Activated CD8-positive, alpha-beta memory T cell treated with anti-CD3 and anti-CD28 coated beads for 36 hours (primary cell): ENCODE data around the gene NGEF. TPM values are rescaled to one million over a fixed set of nuclear protein-coding genes. Genes with fewer than 3 reads are reported as not detected.

Experiments
- CTCF ChIA-PET: fragments of 350-600 bp; sonication (Branson Sonifier 250); formaldehyde crosslinking; loops from one replicate; lab custom pipeline; 2021; ENCODE audit warnings: antibody characterized with exemption; lab: Charles Lee
- POLR2A ChIA-PET: fragments of 350-600 bp; sonication (Branson Sonifier 250); formaldehyde crosslinking; loops from one replicate; lab custom pipeline; 2021; ENCODE audit warnings: antibody characterized with exemption; lab: Charles Lee
- total RNA-seq, 2 experiments: library from RNA; stranded (reverse); gene quantifications; one replicate each; pipeline ENCODE4 v1.2.3, GENCODE V29; 2021

The NGEF gene
- total RNA-seq, 2 experiments from 2014 or later, result 0.10 to 0.13 TPM

- CTCF ChIA-PET, result no interaction called here
- POLR2A ChIA-PET, result no interaction called here
Observed at GRCh38 chr2:233009661-233010060, 3.4 kb downstream of the NGEF start.

- ChIA-PET POLR2A (no interaction called here), CTCF (no interaction called here)
Observed at GRCh38 chr2:233007739-233008138, 5.3 kb downstream of the NGEF start.

DNA sequence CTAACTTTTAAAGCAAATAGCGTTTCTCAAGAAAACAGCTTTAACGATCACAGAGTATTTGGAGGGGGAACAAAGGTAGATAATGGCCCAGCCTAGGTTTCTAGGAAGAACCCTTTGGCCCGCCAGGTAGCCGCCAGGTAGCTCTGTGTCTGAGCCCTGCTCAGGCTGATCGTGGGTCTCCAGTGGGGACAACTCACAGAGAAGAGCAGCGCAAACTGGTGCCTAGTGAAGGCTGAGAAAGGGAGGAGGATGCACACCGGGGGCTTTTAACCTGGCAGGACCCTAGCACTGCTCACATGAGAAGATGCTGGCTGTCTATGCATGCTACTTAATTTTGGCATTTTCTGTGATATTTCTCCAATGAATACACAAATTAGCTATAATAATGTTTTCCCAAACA is 5.8 kb downstream of the NGEF start:
- POLR2A ChIA-PET, result no interaction called here
- CTCF ChIA-PET, result no interaction called here

GRCh38 chr2:233006648-233007047 is 6.4 kb downstream of the NGEF start:
- ChIA-PET CTCF (no interaction called here), POLR2A (no interaction called here)

DNA sequence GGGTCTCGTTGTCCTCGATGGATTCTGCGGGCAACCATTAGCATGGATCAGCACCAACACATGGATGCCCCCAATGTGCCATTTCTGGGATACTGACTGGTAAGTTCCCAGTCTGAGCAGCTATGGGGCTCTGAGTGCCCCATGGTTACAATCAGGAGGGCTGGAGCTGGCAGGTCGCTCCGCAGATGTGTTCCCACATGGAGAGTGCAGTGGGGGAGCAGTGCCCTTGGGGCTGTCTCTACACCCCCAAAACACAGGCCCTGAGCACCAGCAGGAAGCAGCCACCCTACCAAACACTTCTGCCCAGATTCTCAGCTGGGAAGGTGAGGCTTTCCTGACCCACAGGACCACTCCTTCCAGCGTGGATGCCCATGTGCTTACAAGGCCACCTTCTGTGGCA is 8.0 kb downstream of the NGEF start:
- ChIA-PET POLR2A (no interaction called here), CTCF (no interaction called here)

- ChIA-PET POLR2A (no interaction called here), CTCF (no interaction called here)
Observed at GRCh38 chr2:233003658-233004555, 9.1 kb downstream of the NGEF start.

DNA sequence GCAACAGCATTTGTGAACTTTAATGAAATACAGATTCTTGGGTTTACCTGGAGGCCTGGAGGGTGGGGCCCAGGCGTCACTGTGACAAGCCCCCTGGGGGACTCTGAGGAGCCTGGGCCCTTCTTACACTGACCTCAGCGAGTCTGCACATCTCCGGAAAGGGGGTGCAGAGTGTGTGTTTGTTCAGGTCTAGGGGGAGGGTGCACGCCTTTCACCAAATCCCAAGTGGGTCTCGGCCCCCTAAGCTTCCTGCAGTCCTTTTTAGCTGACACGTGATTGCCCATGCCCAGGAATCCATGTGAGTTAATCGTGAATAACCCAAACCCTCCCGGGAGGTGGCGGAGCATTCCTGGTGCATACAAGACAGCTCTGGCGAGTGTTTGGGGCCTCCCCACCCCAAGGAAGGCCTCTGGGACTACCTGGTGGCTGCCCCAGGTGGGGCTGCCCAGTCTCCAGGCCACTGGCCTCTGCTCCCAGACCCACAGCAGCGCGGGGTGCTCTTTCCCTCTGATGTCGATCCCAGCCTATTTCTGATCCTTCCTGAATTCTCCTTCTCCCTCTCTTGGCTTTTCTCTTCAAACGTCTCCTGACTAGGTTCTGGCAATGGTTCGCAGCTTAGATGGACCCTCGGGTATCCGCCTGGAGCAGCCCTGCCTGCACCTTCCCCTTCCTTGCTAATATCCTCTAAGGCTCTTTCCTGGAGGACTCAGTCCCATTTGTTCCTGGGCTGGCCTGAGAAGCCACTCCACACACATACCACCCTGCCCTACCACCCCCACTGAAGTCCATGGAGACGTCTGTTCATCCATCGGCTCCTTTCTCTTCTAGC is 10.0 kb downstream of the NGEF start:
- ChIA-PET POLR2A (no interaction called here), CTCF (no interaction called here)

DNA sequence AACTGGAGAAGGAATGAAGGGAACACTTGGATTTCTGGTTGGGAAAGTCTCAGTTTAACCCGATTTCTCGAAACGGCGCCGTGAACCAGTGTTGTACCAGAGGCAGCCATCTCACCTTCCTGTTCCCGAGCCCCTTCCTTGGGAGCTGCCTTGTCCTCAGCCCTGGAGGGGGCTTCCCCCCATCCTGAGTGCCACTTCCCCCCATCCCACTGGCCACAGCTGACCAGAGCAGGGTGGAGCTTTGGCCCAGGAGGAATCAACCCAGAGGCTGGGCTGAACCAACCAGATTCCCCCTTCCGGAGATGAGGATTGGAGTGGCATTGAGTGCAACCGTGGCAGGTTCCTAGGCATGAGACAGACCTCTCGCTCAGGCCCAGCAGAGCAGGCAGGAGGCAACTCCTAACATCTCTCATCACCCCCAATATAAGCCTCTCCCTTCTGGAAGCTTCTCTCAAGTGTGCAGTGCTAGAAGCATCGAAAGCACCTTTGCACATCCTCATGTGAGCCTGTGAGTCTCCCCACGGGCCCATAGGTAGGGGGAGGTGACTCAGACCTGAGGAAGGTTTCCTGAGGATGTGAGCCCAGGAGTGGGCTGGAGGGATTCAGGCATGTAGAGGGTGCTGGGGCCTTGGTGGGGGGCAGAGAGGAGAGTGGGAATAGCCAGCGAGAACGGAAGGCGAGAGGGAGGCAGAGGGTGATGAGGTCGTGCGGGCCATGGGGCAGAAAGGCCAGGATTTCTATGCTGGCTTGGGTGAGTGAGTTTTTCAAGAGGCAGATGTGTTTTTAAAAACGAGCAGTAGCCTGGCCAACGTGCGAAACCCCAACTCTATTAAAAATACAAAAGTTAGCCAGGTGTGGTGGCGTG is 11.9 kb downstream of the NGEF start:
- ChIA-PET CTCF (no interaction called here), POLR2A (no interaction called here)

DNA sequence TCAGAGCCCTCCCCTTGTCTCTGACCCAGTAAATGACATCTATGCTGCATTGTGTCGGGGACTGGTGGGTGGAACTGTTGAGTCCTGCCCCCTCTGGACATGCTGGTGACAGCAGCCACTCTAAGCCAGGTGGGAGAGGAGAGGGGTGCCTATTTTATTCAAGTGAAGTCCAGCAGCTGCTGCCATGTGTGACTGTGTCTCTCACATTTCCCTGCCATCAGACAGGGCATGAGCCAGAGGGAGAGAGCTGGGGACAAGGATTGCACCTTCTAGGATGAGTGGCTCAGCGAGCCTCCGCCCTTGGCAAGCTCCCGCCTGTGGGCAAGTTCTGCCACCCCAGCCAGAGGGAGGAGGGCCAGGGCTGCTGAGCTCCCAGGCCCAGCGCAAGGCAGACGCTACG is 13.7 kb downstream of the NGEF start:
- CTCF ChIA-PET, result no interaction called here
- POLR2A ChIA-PET, result no interaction called here

DNA sequence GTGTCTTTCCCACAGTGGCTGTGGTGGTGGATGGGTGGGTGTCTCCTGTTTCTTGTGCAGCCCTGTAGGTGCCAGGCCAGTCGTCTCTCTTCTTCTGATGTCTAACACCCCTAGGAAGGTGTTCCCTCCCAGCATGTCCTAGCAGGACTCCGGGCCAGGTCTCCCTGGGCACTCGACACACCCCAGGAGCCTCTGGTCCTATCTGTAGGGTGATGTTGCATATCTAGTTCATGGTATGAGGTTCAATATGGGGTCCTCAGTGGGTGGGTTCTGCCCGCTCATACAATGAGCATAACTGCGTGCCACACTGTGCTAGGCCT is 14.4 kb downstream of the NGEF start:
- POLR2A ChIA-PET, result no interaction called here
- CTCF ChIA-PET, result no interaction called here

DNA sequence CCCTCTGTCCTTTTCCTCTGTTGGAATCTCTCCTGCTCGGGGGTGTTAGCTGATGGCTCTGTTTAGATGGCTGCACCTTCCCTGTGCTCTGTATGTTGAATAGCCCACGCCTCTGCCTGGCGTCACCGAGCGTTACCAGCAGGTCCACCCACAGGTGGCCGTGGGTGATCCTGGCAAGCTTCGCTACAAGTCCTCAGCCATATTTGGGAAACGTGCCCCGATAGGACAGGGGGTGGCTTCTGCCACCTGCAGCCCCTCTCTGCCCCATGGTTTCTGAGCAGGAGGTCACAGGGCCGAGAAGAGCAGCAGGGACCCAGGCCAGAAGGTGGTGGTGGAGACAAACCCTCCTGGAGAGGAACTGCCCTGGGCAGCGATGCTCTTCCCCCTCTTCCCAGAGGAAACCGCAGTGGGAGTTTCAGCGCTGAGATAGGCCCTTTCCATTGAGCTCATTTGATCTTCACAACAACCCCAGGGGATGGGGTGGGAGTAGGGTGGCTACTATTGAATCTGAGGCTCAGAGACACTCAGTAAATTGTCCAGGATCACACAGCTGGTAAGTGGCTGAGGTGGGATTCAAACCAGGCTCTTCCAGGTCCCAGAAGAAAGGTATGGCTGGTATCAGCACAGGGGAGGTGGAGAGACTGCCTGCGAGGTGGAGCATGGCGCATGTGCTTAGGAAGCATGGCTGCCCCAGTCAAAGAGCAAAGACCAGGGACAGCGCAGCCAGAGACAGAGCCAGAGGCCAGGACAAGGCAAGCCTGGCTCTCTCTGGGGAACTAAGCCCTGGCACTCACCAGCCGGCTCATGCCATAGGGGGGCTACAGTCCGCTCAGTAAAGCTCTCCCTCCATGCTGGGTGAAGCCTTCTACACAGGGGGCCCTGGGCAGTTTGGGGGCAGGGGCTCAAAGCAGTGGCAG is 15.0 kb downstream of the NGEF start:
- POLR2A ChIA-PET, result no interaction called here
- CTCF ChIA-PET, result no interaction called here

DNA sequence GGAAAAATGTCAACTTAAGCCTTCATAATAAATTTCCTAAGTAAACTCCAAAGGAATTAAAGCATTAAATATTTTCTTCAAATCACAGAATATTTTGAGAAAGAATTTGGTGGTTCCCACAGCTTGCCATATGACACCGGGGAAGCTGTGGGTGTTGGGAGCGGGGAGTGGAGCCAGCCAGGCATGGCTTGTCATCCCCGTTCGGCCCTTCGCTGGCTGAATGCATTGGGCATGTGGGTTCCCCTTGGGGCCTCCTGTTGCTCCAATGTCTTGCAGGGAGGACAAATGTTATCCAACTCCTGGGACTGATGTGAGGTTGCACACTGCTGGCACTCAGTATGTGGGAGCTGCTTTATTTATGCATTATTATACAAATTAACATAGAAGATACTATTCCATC is 18.6 kb downstream of the NGEF start:
- ChIA-PET CTCF (no interaction called here), POLR2A (no interaction called here)

DNA sequence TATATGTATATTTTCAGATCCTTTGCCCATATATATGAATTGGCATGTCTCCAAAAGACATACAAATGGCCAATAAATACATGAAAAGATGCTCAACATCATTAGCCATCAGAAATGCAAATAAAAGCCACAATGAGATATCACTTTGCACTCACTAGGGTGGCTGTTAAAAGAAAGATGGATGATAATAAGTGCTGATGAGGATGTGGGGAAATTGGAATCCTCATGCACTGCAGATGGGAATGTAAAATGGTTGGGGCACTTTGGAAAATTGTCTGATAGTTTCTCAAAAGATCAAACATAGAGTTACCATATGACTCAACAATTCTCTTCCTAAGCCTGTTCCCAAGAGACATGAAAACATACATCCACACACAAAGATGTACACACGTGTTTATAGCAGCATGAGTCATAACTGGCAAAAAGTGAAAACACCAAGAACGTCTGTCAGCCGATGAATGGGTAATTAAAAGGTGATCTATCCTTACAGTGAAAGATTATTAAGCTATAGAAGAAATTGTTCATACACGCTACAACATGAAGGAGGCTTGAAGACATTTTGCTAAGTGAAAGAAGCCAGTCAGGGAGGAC is 19.7 kb downstream of the NGEF start:
- CTCF ChIA-PET, result no interaction called here

GRCh38 chr2:232986155-232986554 is 26.9 kb downstream of the NGEF start:
- ChIA-PET CTCF (no interaction called here), POLR2A (no interaction called here)

More for the DNA sequence above, 19.7 kb downstream of the NGEF start:
- POLR2A ChIA-PET, result no interaction called here

DNA sequence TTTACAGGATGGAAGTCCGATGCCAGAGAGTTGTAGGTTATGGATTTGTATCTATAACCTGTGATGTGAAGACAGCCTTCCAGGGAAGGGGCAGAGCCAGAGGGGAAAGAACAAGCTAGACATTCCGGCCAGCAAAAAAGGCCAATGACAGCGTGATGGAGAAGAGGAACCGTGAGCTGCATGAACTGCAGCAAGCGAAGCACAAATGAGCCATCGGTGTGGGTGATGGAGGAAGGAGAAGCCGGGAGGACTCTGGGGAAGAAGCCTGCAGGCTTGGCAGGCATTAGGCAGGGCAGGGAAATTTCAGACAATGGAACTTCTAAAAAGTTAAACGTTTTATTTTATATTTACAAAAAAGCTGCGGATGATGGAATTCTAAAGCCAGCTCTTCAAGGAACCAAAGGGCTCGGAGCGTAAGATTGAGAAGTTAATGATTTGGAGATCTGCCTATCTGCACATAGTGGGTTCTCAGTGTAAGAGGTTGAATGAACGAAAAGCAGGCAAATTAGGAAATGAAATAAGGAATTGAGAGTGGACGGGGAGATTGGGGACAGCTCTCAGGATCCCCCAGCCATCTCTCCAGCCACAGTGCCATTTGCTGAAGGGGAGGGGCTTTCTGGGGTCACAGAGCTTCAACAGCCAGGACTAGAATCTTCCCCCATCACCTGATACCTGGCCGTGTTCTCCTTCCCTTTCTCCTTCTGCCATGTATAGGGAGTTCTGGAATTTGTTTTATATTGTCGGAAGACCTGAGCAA is 28.4 kb downstream of the NGEF start:
- CTCF ChIA-PET, result no interaction called here
- POLR2A ChIA-PET, result interaction anchor here (0.6 kb wide), 1 partner anchor 174 kb away, joined by 3 read pairs; no protein-coding TSS in a partner anchor

- ChIA-PET POLR2A (no interaction called here), CTCF (no interaction called here)
Observed at GRCh38 chr2:232983669-232984140, 29.4 kb downstream of the NGEF start.

DNA sequence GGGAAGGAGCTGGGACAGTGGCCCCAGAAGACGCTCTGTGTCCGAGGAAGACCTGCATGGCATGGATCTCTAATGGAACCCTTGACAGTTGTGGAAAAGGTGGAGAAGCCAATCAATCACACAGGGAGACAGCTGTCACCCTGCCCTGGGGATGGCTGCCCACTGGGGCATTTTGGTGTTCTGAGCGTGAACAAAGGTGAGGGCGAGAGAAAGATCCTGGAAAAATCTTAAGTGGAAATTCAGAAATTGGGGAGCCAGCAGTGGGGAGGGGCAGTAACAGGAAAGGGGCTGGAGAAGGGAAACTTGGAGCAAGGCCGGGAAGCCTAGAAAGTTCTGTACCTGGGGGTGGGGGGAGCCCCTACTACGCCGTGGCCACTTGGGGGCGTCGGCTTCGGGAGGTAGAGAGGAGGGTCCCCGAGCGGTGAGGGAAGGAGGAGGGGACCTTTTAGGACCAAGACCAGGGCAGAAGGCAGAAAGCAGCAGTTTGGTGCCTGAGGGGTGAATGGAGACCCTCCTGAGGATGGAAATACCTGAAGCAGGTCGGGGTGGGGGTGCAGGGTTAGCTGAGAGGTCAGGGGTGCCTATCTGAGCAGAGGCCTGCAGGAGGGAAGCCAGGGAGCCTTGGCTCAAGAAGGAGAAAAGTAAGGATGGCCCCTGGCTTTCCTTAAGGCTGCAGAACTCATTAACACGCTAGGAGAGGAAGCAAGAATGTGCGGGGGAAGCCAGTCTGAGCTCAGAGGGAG is 30.0 kb downstream of the NGEF start:
- CTCF ChIA-PET, result interaction anchor here (0.6 kb wide), 1 partner anchor 393 kb away, joined by 3 read pairs; no protein-coding TSS in a partner anchor
- POLR2A ChIA-PET, result no interaction called here
